HG02610 (cell line): ENCODE measurements around the gene BRF1.

ENCODE experiments used
- ATAC-seq: cut with Tn5 transposase; IDR thresholded peaks from one replicate; pipeline ENCODE4 v1.9.1; 2021; ENCODE audit warnings: mild to moderate bottlenecking, moderate library complexity; ENCODE audit not compliant: unreplicated experiment

The BRF1 gene

DNA sequence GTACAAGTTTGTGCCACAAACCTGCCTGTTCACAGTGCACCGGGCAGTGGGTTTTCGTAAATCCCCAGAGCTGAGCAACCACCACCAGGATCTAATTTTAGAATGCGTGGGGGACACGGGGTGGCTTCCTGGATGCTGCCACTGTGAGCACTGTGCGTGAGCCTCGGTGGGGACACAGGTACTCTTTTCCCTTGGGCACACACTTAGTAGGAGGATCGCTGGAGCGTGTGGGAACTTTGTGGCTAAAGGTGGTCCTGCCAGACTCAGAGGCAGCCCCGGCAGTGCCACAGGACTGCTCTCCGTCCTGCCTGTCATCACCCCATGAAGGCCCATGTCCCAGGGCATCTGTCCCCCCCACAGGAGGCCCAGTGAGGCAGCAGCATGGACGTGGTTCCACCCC is 31.4 kb downstream of the BRF1 start:
- no peak for ATAC-seq

DNA sequence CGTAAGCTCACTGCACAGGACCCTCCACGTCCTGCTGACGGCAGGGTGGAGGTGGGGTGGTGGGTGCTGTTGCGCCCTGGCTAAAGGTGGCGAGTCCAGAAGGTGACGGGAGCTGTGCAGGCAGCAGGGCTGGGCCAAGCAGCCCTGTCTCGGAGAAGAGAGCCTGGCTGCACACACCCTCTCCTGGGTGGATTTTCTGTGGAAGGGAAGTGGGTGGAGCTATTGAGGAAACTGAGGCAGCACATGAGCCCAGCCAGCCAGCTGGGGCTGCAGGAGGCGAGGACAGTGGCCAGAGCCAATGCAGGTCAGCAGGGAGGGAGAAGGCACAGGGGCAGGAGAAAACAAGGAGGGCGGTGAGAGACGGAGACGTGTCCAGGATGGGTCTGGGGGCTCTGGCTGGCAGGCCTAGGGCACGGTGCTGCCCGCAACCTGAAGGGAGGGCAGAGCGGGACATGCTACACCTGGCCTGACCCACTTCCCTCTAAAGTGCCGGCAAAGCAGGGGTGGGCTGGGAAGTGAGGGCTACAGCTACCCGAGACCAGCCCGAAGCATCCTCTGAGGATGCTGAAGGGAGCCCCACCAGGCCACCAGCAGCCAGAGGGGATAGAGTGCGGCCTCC is 32.0 kb downstream of the BRF1 start:
- ATAC-seq: no peak

DNA sequence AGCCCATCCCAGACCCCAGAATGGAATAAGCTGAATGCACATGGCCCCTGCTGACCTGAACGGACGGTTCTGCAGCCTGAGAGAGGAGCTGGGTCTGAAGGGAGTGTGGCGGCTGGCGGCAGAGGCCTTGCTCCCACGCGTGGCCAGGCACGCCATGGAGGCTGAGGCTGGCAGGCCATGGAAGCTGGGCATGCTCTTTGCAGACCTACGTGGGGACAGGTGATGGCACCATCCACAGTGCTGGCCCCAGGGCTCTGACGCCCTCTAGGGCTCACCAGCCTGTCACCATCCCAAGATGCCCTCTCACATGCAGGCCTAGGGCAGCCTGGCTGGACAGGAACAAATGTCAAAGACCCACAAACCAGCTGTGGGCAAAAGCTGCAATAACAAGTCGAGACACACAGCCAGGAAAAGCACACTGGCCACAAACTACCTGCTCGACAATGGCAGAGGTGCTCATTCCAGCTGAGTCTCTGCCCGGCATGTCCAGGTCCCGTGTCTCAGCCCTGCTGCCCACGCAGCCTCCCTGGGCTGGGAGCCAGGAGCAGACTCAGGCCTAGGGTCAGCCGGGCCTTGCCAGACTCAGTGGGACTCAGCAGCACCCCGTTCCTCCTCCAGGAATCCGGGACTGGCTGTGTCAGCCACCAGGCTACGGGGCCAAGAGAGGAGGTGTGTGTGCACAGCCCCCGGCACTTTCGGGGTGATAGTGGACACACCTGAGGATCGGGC is 32.8 kb downstream of the BRF1 start:
- ATAC-seq: no peak

DNA sequence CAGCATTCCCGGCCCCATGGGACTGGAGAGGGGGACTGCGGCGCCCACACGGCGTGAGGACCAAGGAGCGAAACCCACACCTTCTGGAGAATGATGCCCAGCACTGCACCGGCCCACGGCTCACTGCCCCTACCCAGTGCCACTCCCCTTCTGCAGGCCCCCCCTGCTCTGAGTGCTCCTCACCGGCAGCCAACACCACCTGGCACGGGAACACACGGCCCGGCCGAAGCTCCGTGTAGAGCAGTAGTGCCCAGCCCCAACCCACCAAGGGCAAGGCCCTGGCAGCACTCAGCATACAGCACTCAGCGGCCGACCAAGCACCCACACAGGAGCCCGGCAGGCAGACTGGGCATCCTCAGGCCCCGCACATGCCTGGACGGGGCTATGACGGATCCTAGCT is 39.0 kb downstream of the BRF1 start:
- ATAC-seq: no peak

DNA sequence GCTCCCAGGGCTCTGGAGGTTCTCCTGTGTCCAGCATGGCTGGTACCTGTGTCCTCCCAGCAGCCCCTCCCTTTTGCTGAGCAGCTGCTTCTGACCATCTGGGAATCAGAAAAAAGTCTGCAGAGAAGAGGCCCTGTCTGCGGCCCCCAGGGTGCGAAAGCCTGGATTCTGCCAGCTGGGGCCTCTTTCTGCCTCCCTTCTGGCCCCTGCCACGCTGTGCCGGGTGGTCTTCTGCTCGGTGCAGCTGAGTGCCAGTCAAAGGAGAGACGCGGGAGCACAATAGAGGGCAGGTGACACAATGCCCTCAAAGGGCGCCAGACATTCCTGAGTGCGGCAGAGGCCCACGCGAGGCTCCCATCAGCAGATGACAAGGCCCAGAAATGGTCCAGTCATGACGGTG is 39.8 kb downstream of the BRF1 start:
- no peak for ATAC-seq

DNA sequence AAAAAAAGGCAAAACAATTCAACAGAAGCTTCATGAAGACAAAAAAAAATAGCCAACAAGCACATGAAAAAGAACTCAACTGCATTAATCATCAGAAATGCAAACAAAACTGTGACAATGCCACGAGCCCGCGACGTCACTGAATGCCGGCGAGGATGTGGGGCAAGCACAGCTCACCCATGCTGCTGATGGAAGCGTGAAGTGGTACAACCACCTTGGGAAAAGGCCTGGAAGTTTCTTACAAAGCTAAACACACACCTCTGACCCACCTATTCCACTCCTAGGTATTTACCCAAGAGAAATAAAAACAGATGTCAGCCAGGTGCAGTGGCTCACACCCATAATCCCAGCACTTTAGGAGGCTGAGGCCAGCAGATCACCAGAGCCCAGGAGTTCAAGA is 42.0 kb downstream of the BRF1 start:
- ATAC-seq: no peak

DNA sequence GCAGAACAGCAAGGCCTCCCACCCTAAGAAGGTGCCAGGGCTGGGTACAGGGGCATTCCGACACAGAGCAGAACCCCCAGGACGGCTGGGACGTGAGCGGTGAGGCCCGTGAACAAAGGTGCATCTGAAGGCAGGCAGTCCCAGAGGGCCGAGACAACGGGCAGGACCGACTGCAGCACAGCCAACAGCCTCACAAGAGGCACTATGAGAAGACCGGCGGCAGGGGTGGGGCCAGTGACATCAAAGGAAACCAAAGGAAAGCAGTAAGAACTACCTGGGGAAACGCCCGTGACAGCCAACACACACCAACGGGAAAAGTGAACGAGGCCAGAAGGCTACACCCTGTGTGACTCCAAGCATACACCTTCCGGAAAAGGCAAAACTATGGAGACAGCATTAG is 43.3 kb downstream of the BRF1 start:
- no peak for ATAC-seq

DNA sequence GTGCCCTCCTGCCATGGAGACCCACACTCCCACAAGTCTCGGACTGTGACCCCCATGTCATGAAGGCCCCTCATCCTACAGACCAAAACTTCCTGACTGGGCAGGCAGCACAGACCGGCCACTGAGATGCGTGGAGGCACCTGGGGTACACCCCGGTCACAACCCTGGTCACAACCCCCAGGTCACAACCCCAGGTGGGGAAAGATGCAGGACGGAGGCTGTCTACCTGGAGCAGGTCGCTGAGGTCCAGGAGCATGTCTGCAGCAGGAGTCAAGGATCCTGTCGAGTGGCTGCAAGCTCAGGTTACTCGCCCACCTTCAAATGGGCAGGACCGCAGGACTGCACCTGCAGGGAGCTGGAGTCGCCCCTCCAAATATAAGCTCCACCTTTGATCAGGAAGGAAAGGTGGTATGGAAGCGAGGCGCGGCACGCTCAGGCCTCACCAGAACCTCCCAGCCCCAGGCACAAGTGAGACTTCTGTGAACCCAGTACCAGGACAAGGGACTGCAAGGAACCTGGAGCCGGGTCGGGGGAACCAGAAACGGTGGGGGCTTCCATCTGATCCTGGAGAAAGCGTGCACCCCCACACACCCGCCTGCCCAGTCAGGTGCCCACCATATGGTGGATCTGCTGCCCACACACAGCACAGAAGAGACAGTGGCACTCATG is 44.4 kb downstream of the BRF1 start:
- no peak for ATAC-seq

DNA sequence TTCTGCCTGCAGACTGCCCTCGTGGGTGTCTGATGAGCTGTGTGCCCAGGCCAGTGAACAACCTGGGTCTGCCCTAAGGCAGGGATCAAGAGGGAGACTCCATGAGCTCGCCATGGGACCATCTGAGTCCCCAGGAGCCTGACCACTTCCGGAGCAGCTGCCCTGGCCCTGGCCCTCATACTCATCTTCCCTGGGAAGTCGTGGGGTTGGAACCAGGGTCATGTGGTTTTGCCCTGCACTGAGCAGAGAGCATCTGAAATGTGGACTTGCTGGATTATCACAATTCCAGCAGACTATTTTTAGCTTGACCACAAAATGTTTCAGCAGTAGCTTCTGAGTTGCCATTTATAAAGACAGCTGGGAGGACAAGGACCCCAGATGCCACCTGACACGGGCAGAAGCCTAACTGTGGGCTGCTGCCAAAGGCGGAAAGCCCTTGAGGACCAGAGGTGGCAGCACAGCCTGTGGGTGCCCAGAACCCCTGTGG is 45.7 kb downstream of the BRF1 start:
- ATAC-seq: no peak

DNA sequence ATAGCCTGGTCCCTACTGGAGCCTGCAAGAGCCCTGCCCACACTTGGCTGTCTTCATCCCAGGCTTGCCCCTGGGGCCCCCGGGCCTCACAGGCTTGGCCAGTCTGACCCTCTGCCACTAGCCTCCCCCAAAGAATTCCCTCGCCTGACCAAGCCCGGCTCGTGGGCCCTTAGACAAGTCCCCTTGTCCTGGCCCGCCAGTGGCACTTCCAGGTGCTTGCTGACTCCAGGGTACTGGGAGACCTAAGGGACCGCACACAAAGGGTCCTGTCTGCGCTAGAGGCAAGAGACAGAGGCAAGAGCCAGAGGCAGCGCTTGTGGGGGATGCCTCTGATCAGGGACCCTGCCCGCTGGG is 47.5 kb downstream of the BRF1 start:
- no peak for ATAC-seq

DNA sequence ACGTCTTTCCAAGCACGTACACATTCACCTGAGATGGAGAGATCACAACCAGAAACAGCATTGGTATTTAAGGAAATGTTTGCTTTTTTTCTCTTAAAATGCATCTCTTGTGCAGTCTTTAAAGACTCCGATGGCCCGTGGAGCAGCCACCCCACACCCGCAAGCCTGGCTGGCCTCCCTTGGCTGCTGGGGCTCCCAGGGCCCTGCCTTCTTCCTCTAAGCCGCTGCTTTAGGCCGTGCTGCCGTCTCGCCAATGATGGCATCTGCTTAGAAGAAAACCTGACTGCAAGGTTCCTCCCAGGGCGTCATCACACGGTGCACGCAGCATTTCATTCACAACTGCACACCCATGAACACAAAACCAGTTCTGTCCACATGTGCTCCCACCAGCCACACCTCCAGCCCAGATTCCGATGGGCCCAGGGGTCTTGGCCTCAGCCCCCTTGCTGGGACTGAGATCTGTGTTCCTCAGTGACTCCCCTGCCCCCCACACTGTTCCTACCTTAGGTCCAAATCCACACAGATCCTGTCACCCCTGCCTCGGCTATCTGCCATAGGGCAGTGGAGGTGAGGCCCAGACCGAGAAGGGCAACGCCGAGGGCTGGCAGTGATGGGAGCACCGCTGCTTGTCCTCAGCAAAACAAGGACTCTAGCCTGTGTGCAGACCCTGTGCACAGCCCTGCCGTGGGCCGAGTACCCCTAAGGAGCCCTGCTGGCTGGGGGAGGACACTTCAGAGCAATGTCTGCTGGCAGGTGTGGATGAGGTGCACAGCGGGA is 48.1 kb downstream of the BRF1 start:
- no peak for ATAC-seq

DNA sequence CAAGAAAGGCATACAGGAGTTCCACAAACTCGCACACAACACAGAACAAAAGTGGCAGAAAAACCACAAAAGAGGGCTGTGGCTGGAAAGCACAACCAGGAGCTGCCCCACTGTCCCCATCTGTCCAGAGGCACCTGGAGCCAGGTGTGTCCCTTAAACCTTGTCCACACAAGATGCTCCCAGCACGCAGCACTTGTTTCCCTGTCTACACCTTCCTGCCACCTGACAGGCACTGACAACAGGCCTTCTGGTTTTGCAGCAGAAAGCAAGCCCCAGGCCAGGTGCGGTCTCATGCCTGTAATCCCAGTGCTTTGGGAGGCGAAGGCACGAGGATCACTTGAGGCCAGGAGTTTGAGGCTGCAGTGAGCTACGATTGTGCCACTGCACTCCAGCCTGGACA is 48.9 kb downstream of the BRF1 start:
- ATAC-seq: no peak

DNA sequence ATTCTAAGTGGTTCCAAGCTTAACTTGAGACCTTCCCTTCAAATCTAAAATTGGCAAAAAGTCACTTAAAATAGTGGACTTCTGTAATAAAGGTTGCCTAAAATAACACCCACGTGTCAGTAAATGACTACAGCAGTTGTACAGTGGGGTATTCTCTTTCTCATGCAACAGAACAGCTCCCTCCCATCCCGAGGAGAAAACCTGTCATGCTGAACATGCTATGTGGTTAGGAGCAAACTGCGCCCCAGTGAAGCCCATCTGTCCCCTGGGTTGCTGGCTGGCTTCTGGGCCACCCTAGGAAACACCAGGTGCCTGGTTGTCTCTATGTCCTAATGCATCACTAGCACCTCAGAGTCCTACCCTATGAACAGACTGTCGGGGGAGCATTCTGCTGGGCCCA is 49.8 kb downstream of the BRF1 start:
- ATAC-seq: no peak

DNA sequence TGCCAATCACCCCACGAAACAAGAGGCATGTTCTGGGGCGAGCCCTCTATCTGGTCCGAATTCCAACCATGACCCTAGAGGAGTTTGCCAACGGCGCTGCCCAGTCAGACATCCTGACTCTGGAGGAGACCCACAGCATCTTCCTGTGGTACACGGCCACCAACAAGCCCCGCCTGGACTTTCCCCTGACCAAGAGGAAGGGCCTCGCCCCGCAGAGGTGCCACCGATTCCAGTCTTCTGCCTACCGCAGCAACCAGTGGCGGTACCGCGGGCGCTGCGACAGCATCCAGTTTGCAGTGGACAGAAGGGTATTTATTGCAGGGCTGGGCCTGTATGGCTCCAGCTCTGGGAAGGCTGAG is 50.8 kb downstream of the BRF1 start:
- ATAC-seq: no peak

DNA sequence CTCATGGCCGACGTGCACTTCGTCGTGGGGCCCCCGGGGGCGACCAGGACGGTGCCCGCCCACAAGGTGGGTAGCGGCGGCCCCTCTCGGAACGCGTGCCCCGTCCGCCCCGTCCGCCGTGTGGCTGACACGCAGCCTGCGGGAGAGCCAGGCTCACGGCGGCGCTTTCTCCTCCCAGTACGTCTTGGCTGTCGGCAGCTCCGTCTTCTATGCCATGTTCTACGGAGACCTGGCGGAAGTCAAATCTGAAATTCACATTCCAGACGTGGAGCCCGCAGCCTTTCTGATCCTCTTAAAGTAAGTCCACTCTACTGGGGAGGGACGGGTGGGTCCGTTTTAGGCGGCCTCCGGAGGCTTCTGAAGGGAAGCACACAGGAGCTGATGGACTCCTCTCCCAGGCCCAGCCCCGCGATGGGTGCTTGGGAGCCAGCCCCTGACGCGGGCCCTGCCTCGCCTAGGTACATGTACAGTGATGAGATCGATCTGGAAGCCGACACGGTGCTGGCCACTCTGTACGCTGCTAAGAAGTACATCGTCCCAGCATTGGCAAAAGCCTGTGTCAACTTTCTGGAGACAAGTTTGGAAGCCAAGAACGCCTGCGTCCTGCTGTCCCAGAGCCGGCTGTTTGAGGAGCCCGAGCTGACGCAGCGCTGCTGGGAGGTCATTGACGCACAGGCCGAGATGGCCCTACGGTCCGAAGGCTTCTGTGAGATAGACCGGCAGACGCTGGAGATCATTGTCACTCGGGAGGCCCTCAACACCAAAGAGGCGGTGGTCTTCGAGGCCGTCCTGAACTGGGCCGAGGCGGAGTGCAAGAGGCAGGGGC is 51.4 kb downstream of the BRF1 start:
- no peak for ATAC-seq

DNA sequence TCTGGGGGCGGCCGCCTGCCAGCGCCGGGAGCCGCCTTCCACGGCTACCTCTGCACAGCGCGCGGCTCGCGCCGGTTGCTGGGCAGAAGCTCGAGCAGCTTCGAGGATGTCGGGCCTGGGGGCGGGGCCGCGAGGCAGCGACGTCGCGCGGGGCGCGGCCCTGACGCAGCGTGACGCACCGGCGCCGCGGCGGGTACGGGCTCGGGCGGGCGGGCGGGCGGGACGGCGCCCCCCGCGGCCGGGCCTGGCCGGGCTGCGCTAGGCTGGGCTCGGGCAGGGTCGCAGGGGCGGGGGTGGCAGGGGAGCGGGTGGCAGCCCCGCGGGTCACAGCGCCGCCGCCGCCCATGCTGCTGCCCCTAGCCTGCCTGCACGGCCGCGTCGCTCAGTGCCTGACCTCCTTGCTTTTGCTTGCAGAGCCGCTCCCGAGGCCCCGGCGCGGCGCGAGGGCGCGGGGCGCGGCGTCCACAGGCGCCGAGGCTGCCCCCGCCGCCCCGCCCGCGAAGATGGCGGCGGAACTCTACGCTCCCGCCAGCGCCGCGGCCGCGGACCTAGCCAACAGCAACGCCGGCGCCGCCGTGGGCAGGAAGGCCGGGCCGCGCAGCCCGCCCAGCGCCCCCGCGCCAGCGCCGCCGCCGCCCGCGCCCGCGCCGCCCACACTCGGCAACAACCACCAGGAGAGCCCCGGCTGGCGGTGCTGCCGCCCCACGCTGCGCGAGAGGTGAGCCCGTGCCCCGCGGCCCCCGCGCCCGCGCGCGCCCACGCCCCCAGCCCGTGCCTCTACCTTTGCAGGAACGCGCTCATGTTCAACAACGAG is 52.2 kb downstream of the BRF1 start, which contains the start of gene BTBD6:
Gene BTBD6 (plus strand): TSS at position 166 of the 814 bp plus-strand sequence. CDS start 179 bp downstream, at position 345.
- ATAC-seq: peak; percentile 80

DNA sequence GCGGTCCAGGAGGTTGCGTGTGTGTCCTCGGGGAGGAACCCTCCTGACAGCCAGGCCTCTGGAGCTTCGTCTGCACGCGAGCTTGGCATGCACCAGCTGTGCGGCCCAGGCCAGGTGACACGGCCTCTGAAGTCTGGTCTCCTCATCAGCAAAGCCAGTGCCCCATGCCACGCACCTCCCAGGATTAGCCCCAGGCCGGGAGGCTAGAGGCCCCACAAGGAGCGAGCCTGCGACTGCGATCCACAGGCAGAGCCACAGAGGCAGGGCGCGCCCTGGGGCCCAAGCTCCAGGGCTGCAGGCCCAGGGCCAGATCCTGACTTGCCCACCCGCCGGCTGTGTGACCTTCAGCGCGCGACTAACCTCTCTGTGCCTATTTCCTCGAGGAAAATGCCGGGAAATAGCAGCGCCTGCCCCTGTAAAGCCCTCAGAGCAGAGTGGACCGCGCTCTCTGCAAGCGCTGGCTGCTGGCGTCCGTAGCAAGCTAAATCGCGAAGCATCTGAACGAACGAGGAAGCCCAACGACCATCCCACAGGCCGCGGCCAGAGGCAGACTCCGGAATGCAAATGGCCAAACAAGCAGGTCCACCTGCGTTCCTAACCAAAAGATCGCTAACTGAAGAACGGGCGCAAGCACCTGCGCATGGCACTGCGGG is 53.0 kb downstream of the BRF1 start:
- ATAC-seq: no peak

DNA sequence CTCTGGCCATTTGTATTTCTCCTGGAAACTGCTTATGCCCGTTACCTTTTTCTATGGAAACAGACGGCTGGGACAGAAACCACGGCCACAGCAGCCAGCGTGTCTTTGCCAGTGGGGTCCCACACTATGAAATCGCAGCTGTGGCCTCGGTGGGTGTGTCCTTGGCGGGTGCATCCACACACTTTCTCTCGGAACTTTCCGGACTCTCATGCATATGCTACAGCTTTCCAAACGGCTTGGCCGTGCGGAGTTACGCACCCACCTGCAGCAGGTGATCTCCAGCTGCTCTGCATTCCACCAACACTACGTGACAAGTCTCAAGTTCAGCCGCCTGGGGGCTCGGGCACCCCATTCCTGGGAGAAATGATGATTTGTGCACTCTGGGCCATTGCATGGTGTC is 53.8 kb downstream of the BRF1 start:
- ATAC-seq: no peak

DNA sequence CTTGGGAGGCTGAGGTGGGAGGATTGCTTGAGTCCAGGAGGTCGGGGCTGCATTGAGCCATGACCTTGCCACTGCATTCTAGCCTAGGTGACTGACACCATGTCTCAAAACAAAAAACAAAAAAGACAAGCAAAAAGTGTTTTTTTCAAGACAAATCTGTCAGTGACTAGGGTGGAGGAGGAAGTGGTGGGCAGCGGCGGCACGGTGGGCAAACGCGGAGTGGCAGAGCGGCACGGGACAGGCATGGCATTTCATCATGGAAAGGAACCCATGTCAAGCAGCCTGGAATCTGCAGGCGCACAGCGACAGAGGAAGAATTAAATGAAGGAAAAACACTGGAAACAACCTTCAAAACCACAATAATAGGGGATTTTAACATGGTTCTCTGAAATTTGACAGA is 56.5 kb downstream of the BRF1 start:
- no peak for ATAC-seq
